ENCODE data around the gene SMC3.

DNA sequence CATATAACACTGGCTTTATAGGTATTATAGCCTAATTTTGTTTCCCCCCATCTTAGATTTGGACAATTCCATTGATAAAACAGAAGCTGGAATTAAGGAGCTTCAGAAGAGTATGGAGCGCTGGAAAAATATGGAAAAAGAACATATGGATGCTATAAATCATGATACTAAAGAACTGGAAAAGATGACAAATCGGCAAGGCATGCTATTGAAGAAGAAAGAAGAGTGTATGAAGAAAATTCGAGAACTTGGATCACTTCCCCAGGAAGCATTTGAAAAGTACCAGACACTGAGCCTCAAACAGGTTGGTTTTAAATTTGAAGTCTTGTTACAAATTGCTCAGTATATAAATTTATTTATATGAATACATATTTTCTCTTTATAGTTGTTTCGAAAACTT lies 34.1 kb downstream of the SMC3 start:
- TF ChIP-seq CTCF (IDR thresholded peaks at IDR 0.05) (no peak), POLR2A (IDR thresholded peaks at IDR 0.05) (no peak)

Data from right lobe of liver (tissue), 4 donors.